ENCODE results near the gene TTC7B. TPM values are rescaled to one million over a fixed set of nuclear protein-coding genes. Genes with fewer than 3 reads are reported as not detected.

TTC7B gene
- total RNA-seq, 1 donor from 2014 or later = 55.5 TPM

DNA sequence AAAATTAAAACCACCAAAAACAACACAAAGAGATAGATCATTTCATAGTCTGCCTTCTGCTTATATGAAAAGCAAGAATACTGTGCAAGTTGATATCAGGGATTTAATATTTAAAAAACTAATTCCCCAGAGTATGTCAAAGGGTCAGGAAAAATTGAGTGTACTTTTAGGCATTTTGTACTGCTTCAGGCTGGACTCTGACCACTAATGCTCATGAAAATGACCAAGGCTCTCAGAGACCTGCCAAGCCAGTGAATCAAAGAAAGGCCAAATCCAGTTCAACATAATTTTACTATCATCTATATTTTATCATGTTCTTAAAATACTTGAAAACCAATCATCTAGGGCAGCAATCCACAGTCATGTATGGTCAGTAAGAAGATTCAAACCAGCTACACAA, 66.0 kb downstream of the TTC7B start:
- DNase-seq = no peak
- peaks cover 37% of the 10 kb centered on the region for H3K9me3 ChIP-seq (replicated peaks)
- H3K27me3 ChIP-seq (ENCODE audit: low read depth) = no peaks in the 10 kb centered on the region
- intact Hi-C loops (cut with micrococcal nuclease) = no loop called here
- TF ChIP-seq, protein P1, sequence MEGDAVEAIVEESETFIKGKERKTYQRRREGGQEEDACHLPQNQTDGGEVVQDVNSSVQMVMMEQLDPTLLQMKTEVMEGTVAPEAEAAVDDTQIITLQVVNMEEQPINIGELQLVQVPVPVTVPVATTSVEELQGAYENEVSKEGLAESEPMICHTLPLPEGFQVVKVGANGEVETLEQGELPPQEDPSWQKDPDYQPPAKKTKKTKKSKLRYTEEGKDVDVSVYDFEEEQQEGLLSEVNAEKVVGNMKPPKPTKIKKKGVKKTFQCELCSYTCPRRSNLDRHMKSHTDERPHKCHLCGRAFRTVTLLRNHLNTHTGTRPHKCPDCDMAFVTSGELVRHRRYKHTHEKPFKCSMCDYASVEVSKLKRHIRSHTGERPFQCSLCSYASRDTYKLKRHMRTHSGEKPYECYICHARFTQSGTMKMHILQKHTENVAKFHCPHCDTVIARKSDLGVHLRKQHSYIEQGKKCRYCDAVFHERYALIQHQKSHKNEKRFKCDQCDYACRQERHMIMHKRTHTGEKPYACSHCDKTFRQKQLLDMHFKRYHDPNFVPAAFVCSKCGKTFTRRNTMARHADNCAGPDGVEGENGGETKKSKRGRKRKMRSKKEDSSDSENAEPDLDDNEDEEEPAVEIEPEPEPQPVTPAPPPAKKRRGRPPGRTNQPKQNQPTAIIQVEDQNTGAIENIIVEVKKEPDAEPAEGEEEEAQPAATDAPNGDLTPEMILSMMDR (IDR thresholded peaks at IDR 0.05; ENCODE audit: borderline replicate concordance) = no peak
- no peaks in the 10 kb centered on the region for H3K36me3 ChIP-seq
- H3K4me3 ChIP-seq = no peak overlapping the region
- H3K4me1 ChIP-seq = no peaks in the 10 kb centered on the region
- H3K27ac ChIP-seq (replicated peaks) = no peak overlapping the region

DNA sequence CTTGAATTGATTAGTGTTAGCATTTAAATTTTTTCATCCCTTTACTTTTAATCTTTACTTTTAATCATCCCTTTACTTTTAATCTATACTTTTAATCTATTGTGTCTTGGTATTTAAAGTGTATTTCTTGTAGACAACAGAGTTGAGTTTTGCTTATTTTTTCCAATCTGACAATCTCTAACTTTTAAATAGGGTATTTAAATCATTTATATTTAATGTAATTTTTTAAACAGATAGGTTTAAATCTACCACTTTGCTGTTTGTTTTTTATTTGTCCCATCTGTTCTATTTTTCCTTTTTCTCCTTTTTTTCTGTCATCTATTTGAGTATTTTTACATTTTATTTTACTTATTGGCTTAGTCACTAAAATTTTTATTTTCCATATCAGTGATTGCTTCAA, 68.3 kb downstream of the TTC7B start:
- Histone ChIP-seq H3K27ac (replicated peaks) (no peak overlapping the region), H3K36me3 (no peaks in the 10 kb centered on the region), H3K4me3 (no peak overlapping the region), H3K9me3 (replicated peaks) (peaks cover 37% of the 10 kb centered on the region), H3K27me3 (ENCODE audit: low read depth) (no peaks in the 10 kb centered on the region), H3K4me1 (peaks cover 12% of the 10 kb centered on the region)
- TF ChIP-seq, protein P1 (IDR thresholded peaks at IDR 0.05; ENCODE audit: borderline replicate concordance) = no peak
- intact Hi-C loops (cut with micrococcal nuclease) = no loop called here
- DNase-seq = no peak

DNA sequence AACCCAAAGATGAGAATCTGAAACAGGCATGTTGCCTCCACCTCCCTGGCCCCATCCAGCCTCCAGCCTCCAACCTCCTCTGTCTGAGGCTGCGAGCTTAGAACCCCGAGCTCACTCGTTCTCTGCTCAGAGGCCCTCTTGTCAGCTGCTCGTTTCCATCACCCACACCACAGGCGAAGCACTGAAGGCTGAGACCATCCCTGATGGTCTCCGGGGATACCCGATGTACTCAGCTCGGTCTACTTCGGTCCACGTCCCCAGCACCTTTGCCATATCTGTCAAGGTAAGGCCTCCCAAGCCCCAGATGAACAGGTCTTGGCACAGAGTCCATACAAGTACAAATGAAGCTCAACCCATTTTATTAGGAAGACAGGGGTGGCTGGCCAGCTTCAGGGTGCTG, 72.4 kb downstream of the TTC7B start:
- Histone ChIP-seq H3K27me3 (ENCODE audit: low read depth) (no peaks in the 10 kb centered on the region), H3K4me3 (no peak overlapping the region), H3K4me1 (peaks cover 33% of the 10 kb centered on the region), H3K27ac (replicated peaks) (peak overlapping the region; percentile 49), H3K36me3 (no peaks in the 10 kb centered on the region), H3K9me3 (replicated peaks) (peaks cover 15% of the 10 kb centered on the region)
- DNase-seq = no peak
- TF ChIP-seq, protein P1 (IDR thresholded peaks at IDR 0.05; ENCODE audit: borderline replicate concordance) = no peak
- intact Hi-C loops (cut with micrococcal nuclease) = no loop called here

DNA sequence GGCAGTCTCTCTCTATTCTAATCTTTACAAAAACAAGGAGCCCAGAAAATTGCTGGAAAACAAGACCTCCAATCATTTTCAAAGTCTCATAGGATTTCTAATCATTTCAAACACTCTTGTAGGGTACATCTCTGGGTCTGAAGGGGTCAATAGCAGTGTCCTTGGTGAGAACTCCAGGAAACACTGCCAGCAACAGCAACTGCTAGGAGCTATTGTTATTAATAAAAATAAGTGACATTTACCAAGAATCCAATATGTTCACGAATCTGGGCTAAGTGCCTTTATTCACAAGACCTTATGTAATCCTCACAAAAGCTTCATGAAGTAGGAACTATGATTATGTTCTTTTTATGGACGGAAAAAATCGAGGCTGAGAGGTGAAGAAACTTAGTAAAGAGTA, 72.8 kb downstream of the TTC7B start:
- peaks cover 11% of the 10 kb centered on the region for H3K9me3 ChIP-seq (replicated peaks)
- no peaks in the 10 kb centered on the region for H3K27me3 ChIP-seq (ENCODE audit: low read depth)
- peaks cover 33% of the 10 kb centered on the region for H3K4me1 ChIP-seq
- H3K27ac ChIP-seq (replicated peaks) = peak overlapping the region; percentile 49
- DNase-seq = no peak
- TF ChIP-seq, protein P1 (IDR thresholded peaks at IDR 0.05; ENCODE audit: borderline replicate concordance) = no peak
- no peak overlapping the region for H3K4me3 ChIP-seq
- intact Hi-C loops (cut with micrococcal nuclease) = no loop called here
- no peaks in the 10 kb centered on the region for H3K36me3 ChIP-seq

DNA sequence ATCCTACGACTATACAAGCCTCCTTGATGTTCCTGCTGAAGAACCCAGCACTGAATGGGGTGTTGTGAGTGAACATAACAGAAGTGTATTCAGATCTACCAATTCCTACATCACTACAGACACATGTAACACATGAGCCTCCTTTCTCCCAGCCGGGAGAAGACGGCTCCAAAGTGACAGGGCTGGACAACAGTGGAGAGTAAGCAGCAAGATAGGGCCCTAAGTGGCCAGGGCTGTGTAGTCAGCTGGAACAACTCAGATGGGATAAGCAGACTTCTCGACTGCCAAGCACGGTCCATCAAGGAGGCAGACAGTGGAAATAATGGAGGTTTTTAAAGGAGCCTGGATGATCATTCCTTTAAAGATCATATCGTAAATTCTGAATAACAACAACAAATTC, 73.5 kb downstream of the TTC7B start:
- TF ChIP-seq, protein P1 (IDR thresholded peaks at IDR 0.05; ENCODE audit: borderline replicate concordance) = no peak
- peak; percentile 28 for DNase-seq
- peaks cover 4% of the 10 kb centered on the region for H3K9me3 ChIP-seq (replicated peaks)
- H3K4me1 ChIP-seq = peaks cover 33% of the 10 kb centered on the region
- peak overlapping the region; percentile 49 for H3K27ac ChIP-seq (replicated peaks)
- no peak overlapping the region for H3K4me3 ChIP-seq
- no peaks in the 10 kb centered on the region for H3K27me3 ChIP-seq (ENCODE audit: low read depth)
- H3K36me3 ChIP-seq = no peaks in the 10 kb centered on the region
- intact Hi-C loops (cut with micrococcal nuclease) = no loop called here

DNA sequence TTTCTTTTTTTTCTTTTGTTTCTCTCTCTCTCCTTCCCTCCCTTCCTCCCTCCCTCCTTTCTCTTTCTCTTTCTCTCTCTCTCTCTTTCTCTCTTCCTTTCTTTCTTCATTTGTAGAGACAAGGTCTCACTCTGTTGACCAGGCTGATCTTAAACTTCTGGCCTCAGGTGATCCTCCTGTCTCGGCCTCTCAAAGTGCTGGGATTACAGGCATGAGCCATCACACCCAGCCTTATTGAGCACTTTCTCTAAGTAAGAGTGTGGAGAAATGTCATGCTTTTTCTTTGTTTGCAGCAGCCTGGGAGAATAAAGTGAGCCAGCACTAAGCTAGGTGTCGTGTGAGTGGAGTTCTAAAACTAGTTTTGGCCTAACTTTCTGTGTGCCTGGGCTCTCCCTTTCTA, 74.0 kb downstream of the TTC7B start:
- H3K4me1 ChIP-seq = peaks cover 33% of the 10 kb centered on the region
- peak overlapping the region; percentile 49 for H3K27ac ChIP-seq (replicated peaks)
- no peaks in the 10 kb centered on the region for H3K36me3 ChIP-seq

More for the DNA sequence above, 74.0 kb downstream of the TTC7B start:
- DNase-seq = no peak
- TF ChIP-seq, protein P1 (IDR thresholded peaks at IDR 0.05; ENCODE audit: borderline replicate concordance) = no peak
- intact Hi-C loops (cut with micrococcal nuclease) = no loop called here
- H3K4me3 ChIP-seq = no peak overlapping the region
- no peaks in the 10 kb centered on the region for H3K9me3 ChIP-seq (replicated peaks)
- H3K27me3 ChIP-seq (ENCODE audit: low read depth) = no peaks in the 10 kb centered on the region

Data from left ventricle myocardium inferior (tissue), 1 donor.